HG02973 (cell line): ENCODE measurements around the gene AKAP8L.

Experiments
- ATAC-seq: cut with Tn5 transposase; IDR thresholded peaks from one replicate; pipeline ENCODE4 v1.9.1; 2021; ENCODE audit warnings: moderate library complexity; ENCODE audit not compliant: unreplicated experiment

AKAP8L gene

GRCh38 chr19:15448778-15449619, 30.2 kb upstream of the AKAP8L start:
- ATAC-seq, result no peak

GRCh38 chr19:15448044-15448777, 29.4 kb upstream of the AKAP8L start:
- ATAC-seq, result no peak

GRCh38 chr19:15447057-15447456, 28.3 kb upstream of the AKAP8L start:
- ATAC-seq, result no peak

- ATAC-seq, result no peak
These were observed 27.1 kb upstream of the AKAP8L start for GRCh38 chr19:15445807-15446376.

GRCh38 chr19:15445227-15445605, 26.4 kb upstream of the AKAP8L start:
- ATAC-seq, result no peak

DNA sequence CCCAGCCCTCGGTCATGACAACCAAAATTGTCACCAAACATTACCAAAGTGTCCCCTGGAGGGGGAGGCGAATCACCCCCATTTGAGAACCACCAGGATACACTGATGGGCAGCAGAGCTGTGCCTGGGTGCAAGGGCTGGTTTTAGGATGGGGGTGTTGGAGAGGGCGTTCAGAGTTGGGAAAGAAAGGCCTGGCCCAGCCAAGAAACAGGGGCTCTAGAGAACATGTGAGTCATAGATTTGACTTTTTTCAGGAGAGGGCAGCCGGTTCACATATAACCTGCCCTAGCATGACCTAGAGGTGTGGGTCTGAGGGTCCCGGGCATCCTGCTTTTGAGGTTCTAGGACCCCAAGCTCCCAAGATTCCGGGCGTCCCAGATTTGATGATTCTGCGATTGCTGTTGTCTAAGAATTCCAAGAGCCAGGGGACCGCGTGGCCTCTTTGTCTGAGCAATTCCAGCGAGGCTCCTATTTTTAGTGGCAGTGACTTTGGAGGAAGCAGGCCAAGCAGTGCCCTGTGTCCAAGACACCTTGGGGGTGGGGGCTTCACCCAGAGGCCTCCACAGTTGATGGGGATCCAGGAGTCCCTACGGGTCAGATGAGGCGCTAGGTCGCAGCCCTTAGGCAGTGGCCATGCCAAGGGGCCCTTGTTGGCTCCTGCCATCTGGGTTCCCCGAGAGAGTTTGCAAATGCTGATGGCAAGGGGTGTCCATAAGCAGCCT, 25.9 kb upstream of the AKAP8L start:
- ATAC-seq, result no peak

DNA sequence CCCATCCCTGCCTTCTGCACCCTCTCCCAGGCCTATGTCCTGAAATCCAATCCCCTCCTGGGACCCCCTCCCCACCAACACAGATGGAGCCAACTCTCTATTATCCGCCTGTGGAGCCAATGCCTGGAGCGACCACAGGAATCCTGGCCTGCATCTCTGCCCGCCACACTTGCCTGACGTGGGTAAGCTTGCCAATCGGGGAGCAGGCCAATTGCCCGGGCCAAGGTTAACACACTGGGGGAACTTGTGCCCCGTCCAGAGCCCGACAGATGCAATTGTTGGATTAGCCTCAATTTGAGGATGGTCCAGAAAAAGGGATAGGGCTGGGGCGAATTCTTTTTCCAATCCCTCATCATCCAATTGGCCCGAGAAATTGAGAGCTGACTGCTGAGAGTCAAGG, 25.1 kb upstream of the AKAP8L start:
- ATAC-seq, result no peak

GRCh38 chr19:15443325-15443724, 24.5 kb upstream of the AKAP8L start:
- ATAC-seq, result no peak

DNA sequence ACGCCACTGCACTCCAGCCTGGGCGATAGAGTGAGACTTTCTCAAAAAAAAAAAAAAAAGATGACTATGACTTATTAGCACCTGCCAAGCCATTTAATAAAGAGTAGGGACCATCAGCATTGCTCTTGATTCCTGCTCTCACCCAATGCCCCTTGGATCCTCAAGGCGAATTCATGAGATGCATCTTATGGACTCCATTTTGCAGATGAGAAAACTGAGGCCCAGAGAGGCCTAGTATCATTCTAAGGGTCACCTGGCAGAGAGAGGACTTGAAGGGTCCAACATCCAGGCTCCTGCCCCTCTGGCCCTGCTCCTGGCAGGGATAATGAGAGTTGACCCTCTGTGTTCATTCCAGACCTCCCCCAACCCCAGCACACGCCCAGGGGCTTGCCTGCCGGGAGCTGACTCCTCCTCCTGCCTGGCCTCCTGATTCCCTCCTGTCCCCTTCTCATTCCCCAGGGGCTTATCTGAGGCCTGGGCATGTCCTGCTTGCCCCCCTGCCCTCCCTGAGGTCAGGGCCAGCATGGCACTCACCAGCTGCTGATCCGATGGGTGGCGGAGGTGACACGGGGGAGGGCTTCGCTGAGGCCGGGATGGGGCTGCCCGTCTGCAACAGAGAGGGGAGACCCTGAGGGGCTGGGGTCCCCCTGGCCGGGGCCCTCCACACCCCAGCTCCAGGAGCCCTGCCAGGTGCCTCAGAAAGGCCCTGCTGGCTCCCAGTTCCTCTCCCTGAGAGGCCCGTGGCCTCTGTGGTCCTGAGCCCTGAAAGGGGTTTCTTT, 23.5 kb upstream of the AKAP8L start:
- no peak for ATAC-seq

GRCh38 chr19:15441317-15441716, 22.5 kb upstream of the AKAP8L start:
- no peak for ATAC-seq

GRCh38 chr19:15439821-15440641, 21.2 kb upstream of the AKAP8L start:
- no peak for ATAC-seq

- no peak for ATAC-seq
These were observed 20.5 kb upstream of the AKAP8L start for GRCh38 chr19:15439078-15439799.

GRCh38 chr19:15438577-15438976, 19.8 kb upstream of the AKAP8L start:
- no peak for ATAC-seq

GRCh38 chr19:15438124-15438496, 19.3 kb upstream of the AKAP8L start:
- no peak for ATAC-seq

DNA sequence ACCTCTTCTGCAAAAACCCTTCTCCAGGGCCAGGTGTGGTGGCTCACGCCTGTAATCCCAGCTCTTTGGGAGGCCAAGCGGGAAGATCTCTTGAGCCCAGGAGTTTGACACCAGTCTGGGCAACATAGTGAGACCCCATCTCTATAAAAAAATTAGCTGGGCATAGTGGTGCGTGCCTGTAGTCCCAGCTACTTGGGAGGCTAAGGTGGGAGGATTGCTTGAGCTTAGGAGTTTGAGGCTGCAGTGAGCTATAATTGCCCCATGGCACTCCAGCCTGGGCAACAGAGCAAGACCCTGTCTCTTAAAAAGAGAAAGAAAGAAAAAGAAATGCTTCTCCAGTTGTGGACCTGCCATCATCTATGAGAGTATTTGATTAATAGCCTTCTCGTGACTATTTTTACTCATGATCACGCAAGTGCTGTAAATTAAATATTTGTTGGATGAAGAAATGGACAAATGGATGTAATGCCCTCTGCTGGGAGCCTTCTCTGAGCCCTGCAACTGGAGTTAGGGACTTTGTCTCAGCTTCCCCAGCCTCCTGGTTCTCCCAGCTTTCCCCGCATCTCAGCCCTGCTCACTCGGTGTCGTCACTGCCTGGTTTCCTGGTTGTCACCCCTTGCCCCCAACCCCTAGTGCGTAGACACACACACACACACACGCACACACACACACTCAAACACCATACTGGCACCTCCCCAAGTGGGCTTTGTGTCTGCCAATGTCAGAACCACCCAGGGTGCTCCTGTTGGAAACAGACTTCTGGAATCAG, 18.8 kb upstream of the AKAP8L start:
- ATAC-seq, result no peak

GRCh38 chr19:15436826-15437110, 18.0 kb upstream of the AKAP8L start:
- no peak for ATAC-seq

- ATAC-seq, result no peak
These were observed 17.4 kb upstream of the AKAP8L start for GRCh38 chr19:15436012-15436825.
